ENCODE data around the gene MRGPRE.
"Not testable (repeated sequence)": the region's sequence is repeated elsewhere in the genome, so short reads cannot be mapped to it uniquely, and the experiment has no call there.

MRGPRE gene, protein sequence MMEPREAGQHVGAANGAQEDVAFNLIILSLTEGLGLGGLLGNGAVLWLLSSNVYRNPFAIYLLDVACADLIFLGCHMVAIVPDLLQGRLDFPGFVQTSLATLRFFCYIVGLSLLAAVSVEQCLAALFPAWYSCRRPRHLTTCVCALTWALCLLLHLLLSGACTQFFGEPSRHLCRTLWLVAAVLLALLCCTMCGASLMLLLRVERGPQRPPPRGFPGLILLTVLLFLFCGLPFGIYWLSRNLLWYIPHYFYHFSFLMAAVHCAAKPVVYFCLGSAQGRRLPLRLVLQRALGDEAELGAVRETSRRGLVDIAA

DNA sequence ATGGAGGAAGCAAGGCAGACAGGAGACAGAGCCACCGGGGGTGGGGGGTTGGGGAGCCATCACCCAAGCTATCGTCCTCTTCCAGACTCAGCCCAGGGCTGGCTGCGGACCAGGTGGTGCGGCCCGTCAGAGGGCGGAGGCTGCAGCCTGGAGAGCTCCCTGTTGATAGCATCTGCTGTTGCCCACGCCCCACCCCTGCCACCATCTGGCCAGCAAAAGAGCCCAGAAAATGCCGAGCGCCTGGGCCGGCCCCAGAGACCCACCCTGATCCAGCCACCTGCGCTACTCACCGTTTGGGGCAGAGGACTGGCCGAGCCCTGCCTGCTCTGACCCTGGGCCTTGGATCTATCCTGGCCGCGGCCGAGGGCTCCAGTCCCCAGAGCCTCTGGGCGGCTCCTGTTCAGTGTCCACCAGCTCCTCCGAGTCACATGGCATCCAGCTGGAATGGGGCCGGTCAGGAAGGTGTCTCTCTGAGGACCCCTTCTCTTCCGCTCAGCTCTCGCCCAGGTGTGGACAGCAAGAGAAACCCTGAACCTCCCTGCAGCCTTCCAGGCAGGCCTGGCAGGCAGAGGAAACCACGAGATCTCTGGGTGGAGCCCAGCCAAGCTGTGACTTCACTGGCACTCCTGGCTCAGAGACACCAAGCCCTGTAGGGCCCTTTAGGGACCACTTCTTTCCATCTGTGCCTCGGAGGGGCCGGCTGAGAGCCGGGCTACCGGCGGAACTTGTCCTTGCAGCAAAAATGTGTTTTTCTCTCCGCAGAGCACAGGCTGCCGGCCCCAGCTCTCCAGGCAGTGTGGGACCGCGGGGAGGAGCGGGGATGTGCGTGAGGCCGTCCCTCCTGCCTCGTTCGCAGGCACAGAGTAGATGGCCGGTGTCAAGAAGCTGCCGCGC is at the start of gene MRGPRE:
TSS of gene MRGPRE (minus strand) at position 567 of the 894 bp plus-strand sequence. CDS start 3,618 bp downstream, outside the sequence.
- DNase-seq (ENCODE audit: low read depth in 2 of 2), result no peak

DNA sequence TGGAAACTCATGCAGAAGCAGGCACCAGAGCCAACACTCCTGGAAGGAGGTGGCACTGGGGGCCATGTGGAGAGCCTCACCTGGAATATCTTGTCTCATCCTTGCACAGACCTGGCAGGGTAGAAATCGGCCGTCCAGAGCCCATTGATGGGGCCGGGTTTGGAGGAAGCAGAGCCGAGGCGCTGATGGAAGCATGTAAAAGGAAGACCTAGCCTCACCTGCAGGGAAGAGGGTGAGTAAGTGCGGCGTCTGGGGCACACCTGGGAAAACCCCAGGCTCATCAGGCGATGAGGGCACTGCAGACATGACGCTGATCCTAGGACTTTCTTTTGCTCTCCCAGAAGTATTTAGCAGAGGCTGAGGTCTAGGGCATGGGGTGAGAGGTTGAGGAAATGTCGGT is 48.9 kb upstream of the MRGPRE start:
- not testable (repeated sequence) for DNase-seq (ENCODE audit: low read depth in 2 of 2)

DNA sequence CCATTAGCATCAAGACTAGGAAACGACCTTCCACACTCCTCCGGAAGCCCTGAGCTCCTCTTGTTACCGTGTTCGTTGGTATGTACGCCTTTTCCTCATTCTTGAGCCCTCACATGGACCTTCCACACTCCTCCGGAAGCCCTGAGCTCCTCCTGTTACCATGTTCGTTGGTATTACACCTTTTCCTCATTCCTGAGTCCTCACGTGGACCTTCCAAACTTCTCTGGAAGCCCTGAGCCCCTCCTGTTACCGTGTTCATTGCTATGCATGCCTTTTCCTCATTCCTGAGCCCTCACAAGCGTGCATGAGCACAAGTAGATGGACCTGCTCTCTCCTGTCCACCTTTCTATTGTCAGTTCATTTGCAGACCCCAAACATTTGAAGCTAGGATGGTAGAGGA is 48.4 kb upstream of the MRGPRE start:
- DNase-seq (ENCODE audit: low read depth in 2 of 2), result not testable (repeated sequence)

DNA sequence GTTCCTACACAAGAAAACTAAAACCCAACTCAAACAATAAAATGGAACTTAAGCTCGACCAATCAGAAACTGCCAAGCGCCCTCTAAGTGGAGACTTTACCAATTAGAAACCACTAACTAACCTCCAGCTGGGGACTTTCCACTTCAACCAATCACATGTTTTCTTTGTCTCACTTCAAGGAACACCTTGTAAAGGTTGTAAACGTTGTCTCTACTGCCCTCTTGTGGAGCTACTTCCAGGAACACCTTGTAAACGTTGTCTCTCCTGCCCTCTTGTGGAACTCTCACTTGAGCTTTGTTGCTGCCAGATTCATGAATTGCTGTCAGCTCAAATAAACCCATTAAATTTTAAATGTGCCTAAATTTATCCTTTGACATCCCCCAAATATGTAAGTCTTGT is 46.7 kb upstream of the MRGPRE start:
- DNase-seq (ENCODE audit: low read depth in 2 of 2), result not testable (repeated sequence)

DNA sequence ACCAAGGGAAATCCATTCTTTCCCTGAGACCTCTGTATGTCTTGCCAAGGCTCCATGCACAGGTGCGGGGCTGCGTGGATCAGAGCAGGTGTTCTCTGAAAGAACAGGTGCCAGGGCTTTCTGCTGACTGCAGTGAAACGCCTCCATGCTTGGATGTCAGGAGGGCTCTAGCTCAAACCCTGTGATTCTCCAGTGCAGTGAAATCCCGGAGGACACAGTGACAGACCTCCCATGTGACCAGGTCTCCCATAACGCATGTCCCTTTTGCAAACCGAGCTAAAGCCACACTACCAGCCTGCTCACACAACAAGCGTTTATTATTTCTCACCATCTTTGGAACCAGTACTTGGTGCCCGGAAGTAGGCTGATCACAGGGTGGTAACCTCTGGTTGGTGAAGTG is 41.4 kb upstream of the MRGPRE start:
- DNase-seq (ENCODE audit: low read depth in 2 of 2), result not testable (repeated sequence)

DNA sequence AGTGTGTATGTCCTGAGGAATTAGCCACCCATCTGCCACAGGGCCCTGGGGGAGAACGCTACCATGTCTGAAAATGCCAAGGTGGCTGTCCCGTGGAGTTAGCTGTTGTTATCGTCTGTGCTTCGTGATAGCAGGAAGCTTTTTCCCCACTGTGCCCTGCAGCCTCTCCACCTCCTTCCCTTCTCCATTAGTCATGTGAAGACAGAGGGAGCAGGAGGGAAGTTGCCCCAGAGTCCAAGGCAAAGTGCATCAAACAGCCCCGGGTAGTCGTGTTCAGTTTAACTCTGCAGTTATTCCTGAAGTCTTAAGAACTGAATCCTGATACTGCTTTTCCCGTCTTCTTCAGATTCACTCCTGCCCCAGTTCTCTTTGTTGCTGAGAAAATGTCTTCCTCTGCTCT is 30.3 kb upstream of the MRGPRE start:
- not testable (repeated sequence) for DNase-seq (ENCODE audit: low read depth in 2 of 2)

DNA sequence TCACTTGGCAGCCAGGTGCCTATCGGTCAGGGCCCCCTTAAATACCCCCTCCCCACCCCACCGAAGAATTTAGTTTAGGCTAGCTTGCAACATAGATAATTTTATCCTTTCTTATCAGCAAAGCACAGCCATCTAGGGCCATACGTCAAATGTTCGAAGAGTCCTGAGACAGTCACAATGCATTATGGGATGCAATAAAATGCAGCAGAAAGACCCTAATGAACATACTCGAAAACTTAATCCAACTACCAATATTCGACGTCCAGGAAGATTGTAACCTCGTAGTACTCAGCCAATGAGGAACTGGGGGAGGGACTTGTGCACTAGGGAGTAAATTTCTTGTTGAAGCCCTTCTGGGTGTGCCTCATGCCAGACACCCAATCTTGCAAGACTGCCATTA is 29.6 kb upstream of the MRGPRE start:
- DNase-seq (ENCODE audit: low read depth in 2 of 2), result not testable (repeated sequence)

DNA sequence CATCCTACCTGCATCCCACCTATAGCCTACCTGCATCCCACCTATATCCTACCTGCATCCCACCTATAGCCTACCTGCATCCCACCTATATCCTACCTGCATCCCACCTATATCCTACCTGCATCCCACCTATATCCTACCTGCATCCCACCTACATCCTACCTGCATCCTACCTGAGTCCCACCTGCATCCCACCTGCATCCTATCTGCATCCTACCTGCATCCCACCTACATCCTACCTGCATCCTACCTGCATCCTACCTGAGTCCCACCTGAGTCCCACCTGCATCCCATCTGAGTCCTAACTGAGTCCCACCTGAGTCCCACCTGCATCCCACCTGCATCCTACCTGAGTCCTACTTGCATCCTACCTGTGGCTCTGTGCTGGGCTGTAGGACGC is 25.3 kb upstream of the MRGPRE start:
- not testable (repeated sequence) for DNase-seq (ENCODE audit: low read depth in 2 of 2)

DNA sequence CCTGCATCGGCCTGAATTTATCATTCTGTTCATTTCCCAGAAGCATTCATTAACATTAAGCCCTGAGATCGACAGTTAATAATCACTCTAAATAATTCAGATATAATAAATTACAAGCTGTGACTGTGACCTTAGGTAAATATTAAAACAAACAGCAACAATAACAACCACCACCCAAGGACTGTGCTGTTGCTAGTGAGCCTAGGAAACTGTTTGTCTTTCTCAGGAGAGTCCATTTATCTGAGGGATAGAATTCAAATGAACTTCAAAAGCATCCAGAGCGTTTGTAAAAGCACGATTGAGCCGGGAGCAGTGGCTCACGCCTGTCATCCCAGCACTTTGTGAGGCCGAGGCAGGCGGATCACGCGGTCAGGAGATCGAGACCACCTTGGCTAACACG is 23.0 kb upstream of the MRGPRE start:
- DNase-seq (ENCODE audit: low read depth in 2 of 2), result not testable (repeated sequence)

DNA sequence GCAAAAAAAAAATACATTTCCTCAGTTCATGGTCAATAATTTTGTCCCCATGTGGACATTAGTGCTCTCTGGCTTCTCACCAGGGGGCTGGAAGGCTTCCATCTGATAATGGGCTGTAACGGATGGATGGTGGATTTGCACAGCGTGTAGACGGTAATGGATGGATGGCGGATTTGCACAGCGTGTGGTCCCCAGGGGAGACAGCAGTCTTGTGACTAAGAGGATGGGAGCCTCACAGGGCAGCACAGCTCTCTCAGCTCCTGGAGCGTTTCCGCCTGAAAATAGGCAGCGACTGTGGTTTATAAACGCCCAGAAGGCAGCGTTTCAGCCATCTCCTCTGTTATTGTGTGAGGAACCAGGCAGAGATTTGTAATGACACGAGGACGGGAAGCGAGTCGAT is 22.6 kb upstream of the MRGPRE start:
- DNase-seq (ENCODE audit: low read depth in 2 of 2), result not testable (repeated sequence)

DNA sequence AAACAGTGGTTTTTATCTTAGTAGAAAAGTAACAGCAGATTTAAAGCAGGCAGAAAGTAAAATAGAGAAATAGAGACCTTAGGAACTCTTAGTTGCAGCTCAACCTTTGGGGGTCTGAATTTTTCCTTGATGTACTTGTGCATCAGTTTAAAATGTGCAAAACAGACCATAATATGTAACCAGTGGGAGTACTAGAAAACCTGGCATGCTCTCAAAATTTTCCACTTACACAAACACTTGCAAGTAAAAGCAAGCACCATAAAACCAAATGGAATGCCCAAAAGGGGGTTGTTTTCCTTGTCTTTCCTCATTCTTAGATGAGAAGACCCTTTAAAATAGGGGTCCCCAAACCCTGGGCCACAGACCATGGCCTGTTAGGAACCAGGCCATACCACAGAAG is 12.9 kb upstream of the MRGPRE start:
- DNase-seq (ENCODE audit: low read depth in 2 of 2), result no peak

DNA sequence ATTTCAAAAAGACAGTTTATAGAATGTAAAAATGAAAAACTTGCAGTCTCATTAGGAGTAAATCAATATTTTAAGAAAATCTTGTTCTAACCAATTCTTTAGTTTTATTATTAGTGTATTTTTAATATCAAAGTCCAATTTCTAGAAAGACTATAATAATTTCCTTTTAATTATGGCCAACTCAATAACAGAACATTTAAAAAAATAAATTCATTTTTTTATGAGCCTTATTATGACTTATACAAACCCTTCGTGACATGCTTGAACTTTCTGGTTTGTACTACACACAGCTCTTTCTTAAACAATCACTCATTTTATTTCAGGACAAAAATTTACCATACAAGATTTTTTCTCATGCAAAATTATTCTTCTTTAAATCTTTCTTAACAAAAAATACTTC is 11.7 kb upstream of the MRGPRE start:
- no peak for DNase-seq (ENCODE audit: low read depth in 2 of 2)

DNA sequence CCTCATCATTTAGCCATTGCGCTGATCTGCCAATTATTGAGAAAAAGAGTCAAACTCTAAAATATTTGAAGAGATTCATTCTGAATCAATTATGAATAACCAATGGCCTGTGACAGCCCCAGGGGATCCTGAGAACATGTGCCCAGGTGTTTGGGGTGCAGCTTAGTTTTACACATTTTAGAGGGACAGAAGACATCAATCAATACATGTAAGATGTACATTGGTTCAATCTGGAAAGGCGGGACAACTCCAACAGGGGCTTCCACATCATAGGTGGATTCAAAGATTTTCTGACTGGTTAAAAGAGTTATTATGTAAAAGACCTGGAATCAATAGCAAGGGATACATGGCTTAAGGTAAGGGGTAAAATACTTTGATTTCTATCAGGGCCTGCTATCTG is 4.9 kb upstream of the MRGPRE start:
- DNase-seq (ENCODE audit: low read depth in 2 of 2), result no peak

DNA sequence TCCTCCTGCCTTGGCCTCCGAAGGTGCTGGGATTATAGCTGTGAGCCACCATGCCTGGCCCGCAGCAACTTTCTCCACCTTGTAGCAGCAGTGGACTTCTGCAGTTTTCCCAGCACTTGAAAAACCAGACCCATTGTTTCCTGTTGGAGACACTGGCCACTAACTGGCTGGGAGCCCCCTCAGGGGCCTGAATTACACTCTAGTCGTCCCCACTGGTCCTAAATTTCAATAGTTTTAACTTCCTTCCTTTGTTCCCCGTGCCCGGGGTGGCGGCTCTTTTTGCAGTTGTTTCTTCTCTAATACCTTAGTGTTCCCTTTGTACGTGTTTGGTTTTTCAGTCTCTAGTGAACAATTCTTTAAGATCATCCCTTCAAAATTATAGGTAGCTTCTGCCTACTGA is 2.6 kb upstream of the MRGPRE start:
- DNase-seq (ENCODE audit: low read depth in 2 of 2), result no peak

DNA sequence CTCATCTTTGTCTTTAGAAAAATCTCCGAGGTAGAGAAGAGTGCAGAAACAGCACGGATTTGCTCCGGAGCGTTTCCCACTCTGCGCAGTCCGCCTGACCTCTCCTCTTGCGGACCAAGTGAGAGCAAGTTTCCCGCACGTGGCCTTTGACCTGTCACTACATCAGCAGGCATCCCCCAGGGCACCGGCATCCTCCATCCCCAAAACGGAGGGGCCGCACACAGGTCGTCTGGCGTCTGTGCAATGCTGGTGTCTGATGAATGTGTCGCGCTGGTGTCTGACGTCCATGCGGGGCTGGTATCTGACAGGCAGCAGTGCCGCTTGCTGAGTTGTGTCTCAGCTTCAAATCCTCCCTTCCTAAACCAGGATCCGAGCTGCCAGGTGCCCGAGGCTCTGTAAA is 739 bp upstream of the MRGPRE start:
- DNase-seq (ENCODE audit: low read depth in 2 of 2), result no peak

DNA sequence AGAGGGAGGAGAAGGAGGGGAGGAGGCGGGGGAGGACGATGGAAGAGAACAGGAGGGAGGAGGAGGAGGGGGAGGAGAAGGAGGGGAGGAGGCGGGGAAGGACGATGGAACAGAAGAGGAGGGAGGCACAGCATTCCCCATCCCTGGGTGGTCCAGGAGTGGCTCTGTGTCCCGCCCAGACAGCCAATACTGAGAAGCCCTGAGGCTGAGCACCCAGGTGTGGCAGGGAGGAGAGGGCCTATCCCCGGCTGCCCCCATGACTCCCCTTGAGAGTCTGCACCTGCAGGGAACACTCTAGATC is 717 bp downstream of the MRGPRE start:
- DNase-seq (ENCODE audit: low read depth in 2 of 2), result no peak

DNA sequence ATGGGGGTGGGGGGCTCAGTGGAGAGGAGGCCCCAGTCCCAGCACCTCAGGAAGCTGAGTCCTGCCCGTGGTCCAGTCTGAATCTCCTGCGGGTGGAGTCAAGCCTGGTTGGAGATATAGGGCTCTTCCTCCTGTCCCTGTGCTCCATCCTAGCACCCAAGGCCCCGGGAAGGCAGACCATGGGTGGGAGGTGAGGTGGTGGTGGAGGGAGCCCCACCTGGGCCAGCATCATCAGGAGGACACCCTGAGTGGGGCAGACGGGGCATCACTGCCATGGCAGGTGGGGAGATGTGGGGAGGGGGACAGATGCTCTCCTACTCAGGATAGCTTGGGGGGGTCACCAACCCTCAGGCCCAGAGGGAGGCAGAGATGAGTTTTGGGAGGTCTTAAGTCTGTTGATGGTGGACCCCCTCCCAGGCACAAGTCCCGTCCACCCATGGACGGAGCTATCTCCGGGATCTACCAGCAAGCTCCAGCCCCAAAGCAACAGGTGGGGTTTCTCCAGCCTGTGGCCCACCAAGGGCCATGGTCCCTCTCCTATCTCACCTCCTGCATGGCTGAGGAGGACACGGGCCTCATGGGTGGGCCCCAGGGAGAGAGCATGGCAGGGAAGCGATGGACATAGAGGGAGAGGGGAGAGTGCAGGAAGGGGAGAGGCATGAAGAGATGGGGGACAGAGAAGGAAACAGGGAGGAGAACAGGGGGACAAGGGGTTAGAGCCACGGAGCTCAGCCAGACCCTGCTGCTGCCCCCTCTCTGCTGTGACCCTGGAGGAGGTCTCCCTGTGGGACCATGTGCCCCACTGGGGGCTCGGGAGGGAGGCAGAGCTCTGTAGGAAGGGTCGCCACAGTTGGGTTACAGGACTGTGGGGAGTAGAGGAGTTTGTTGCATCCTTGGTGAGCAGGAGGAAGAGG is 1.3 kb downstream of the MRGPRE start:
- no peak for DNase-seq (ENCODE audit: low read depth in 2 of 2)

DNA sequence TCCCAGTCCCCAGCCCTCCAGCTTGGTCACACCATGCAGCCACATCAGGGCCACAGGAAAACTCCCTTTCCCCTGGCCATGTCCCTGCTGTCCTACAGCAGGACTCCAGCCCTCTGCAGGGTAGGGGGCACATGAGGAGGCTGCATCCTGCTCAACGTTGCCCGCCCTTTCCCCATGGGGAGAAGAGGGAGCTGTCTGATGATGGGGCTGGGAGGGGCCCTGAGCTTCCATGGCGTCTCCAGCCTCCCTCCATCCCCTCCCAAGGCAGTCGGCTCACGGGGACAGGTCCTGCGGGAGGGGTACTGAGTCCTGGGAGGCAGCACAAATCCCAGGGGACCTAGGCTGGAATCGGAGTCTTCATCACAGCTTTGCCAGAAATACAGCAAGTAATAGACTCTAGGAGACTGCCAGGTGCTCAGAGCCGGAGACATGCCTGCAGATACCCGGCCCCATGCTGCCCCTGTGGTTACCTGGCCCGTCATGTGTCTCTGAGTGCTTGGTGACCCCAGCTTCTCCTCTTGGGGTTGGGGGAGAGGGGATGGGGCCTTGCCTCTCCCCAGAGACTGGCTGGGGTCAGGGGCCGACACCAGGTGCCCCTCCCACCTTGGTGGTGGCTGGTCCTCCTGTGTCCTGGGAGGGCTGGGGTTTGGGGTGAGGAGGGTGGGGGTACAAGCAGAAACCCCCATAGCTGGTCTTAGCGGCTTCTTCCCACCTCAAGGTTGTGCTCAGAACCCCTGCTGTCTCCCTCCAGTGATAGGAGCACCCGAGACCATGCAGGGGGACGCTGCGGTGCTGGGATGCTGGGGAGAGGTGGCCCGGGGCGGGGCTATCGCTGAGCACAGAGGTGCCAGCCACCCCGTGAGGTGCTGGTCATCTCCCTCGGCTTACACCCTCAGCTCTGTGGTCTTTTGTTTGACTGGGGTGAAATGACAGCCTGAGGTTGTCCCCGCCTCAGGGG is 2.3 kb downstream of the MRGPRE start:
- DNase-seq (ENCODE audit: low read depth in 2 of 2), result no peak

DNA sequence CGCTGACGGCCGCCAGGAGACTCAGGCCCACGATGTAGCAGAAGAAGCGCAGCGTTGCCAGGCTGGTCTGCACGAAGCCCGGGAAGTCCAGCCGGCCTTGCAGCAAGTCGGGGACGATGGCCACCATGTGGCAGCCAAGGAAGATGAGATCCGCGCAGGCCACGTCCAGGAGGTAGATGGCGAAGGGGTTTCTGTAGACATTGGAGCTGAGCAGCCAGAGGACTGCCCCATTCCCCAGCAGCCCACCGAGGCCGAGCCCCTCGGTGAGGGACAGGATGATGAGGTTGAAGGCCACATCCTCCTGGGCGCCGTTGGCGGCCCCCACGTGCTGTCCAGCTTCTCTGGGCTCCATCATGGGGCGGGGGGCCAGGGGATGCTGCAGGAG is 3.8 kb downstream of the MRGPRE start:
- no peak for DNase-seq (ENCODE audit: low read depth in 2 of 2)

DNA sequence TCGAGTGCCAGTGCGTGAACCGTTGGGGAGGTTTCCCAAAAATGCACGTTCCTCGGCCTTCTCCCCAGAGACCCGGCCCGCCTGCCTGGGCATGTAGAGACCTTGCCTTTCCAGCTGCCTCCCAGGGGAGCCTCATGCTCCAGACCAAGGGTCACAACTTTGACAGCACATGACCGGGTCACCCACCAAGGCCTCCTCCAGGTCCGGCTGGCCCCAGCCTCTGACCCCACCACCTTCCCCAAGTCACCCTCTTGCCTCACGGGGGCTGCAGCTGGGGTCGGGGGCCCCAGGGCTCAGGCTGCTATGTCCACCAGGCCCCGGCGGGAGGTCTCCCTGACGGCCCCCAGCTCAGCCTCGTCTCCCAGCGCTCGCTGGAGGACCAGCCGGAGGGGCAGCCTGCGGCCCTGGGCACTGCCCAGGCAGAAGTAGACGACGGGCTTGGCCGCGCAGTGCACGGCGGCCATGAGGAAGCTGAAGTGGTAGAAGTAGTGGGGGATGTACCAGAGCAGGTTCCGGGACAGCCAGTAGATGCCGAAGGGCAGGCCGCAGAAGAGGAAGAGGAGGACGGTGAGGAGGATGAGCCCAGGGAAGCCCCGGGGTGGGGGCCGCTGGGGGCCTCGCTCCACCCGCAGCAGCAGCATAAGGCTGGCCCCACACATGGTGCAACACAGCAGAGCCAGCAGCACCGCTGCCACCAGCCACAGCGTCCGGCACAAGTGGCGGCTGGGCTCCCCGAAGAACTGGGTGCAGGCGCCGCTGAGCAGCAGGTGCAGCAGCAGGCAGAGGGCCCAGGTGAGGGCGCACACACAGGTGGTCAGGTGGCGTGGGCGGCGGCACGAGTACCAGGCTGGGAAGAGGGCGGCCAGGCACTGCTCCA is 4.4 kb downstream of the MRGPRE start:
- no peak for DNase-seq (ENCODE audit: low read depth in 2 of 2)
